ENCODE data around the gene SMIM44.

- TF ChIP-seq CTCF (IDR thresholded peaks at IDR 0.05): no peak
- peak in 1 of 2 donors; percentile 59 for TF ChIP-seq POLR2AphosphoS5 (IDR thresholded peaks at IDR 0.05; ENCODE audit: insufficient read depth in 1 of 2, low read depth in 1 of 2)
These were observed 25.6 kb downstream of the SMIM44 start for GRCh38 chr19:3457528-3458228.
